ENCODE results near the gene IGSF23.

The IGSF23 gene

GRCh38 chr19:44581288-44581687 is 32.1 kb upstream of the IGSF23 start:
- DNase-seq = no peak
- Mint-ChIP-seq H3K27ac (no peak overlapping the region), H3K36me3 (ENCODE audit: low read depth) (no peaks in the 10 kb centered on the region), H3K4me1 (no peaks in the 10 kb centered on the region), H3K27me3 (ENCODE audit: low read depth, poor library complexity) (peaks cover 12% of the 10 kb centered on the region), H3K9me3 (peaks cover 12% of the 10 kb centered on the region), H3K4me3 (no peak overlapping the region)
- TF ChIP-seq CTCF (IDR thresholded peaks at IDR 0.05) = no peak

GRCh38 chr19:44582581-44583265 is 30.6 kb upstream of the IGSF23 start:
- TF ChIP-seq CTCF (IDR thresholded peaks at IDR 0.05) = peak; percentile 57
- peak; percentile 48 for DNase-seq
- H3K27me3 Mint-ChIP-seq (ENCODE audit: low read depth, poor library complexity) = peaks cover 18% of the 10 kb centered on the region
- no peaks in the 10 kb centered on the region for H3K36me3 Mint-ChIP-seq (ENCODE audit: low read depth)
- H3K9me3 Mint-ChIP-seq = peaks cover 19% of the 10 kb centered on the region
- H3K4me1 Mint-ChIP-seq = no peaks in the 10 kb centered on the region
- no peak overlapping the region for H3K4me3 Mint-ChIP-seq
- no peak overlapping the region for H3K27ac Mint-ChIP-seq

GRCh38 chr19:44585371-44586133 is 27.8 kb upstream of the IGSF23 start:
- Mint-ChIP-seq H3K9me3 (peaks cover 19% of the 10 kb centered on the region), H3K27me3 (ENCODE audit: low read depth, poor library complexity) (peaks cover 22% of the 10 kb centered on the region), H3K27ac (no peak overlapping the region), H3K4me1 (no peaks in the 10 kb centered on the region), H3K4me3 (no peak overlapping the region), H3K36me3 (ENCODE audit: low read depth) (no peaks in the 10 kb centered on the region)
- no peak for DNase-seq
- no peak for TF ChIP-seq CTCF (IDR thresholded peaks at IDR 0.05)

- no peak for DNase-seq
- Mint-ChIP-seq H3K9me3 (peaks cover 26% of the 10 kb centered on the region), H3K36me3 (ENCODE audit: low read depth) (no peaks in the 10 kb centered on the region), H3K27ac (no peak overlapping the region), H3K4me1 (no peaks in the 10 kb centered on the region), H3K27me3 (ENCODE audit: low read depth, poor library complexity) (peaks cover 20% of the 10 kb centered on the region), H3K4me3 (no peak overlapping the region)
- no peak for TF ChIP-seq CTCF (IDR thresholded peaks at IDR 0.05)
These were observed 25.2 kb upstream of the IGSF23 start for GRCh38 chr19:44587963-44588770.

DNA sequence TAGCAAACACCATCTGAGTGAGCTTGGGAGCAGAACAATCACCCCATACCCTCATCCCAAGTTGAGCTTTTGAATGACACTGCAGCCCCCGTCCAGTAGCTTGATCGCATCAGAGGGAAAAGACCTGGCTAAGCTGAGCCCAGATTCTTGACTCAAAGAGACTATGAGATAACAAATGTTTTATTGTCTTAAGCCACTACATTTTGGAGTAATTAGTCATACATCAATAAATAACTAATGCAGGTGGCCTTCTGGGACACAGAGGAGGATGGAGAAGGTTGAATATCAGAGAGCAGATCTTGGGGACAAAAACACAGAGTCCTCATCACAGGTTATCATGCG is 24.6 kb upstream of the IGSF23 start:
- no peak for DNase-seq
- Mint-ChIP-seq H3K4me3 (no peak overlapping the region), H3K27ac (no peak overlapping the region), H3K4me1 (no peaks in the 10 kb centered on the region), H3K9me3 (peaks cover 26% of the 10 kb centered on the region), H3K27me3 (ENCODE audit: low read depth, poor library complexity) (peaks cover 20% of the 10 kb centered on the region), H3K36me3 (ENCODE audit: low read depth) (no peaks in the 10 kb centered on the region)
- TF ChIP-seq CTCF (IDR thresholded peaks at IDR 0.05) = no peak
